CD4-positive, alpha-beta T cell treated with Interleukin-6 for 4 hours (primary cell): ENCODE results near the gene CDK3.
"Not testable (repeated sequence)": the region's sequence is repeated elsewhere in the genome, so short reads cannot be mapped to it uniquely, and the experiment has no call there.

Experiments
- DNase-seq: peaks from one replicate; pipeline ENCODE4 v3.0.0-alpha.2; 2020; ENCODE audit warnings: mixed read lengths

The CDK3 gene

GRCh38 chr17:76000755-76001521, at the start of gene CDK3:
CDK3 (plus strand) TSS chr17:76000855; CDS start chr17:76001426, 571 bp downstream.
- DNase-seq = no peak

GRCh38 chr17:75950855-75951554, 49.6 kb upstream of the CDK3 start:
- no peak for DNase-seq

GRCh38 chr17:75959051-75959838, 41.4 kb upstream of the CDK3 start:
- DNase-seq = no peak

- no peak for DNase-seq
These were observed 40.7 kb upstream of the CDK3 start for GRCh38 chr17:75959839-75960511.

GRCh38 chr17:75965468-75965867, 35.2 kb upstream of the CDK3 start:
- no peak for DNase-seq

GRCh38 chr17:75969044-75969443, 31.6 kb upstream of the CDK3 start:
- DNase-seq = not testable (repeated sequence)

GRCh38 chr17:75970011-75970523, 30.6 kb upstream of the CDK3 start:
- no peak for DNase-seq

- DNase-seq = no peak
These were observed 30.0 kb upstream of the CDK3 start for GRCh38 chr17:75970626-75971025.

GRCh38 chr17:75975187-75975586, 25.5 kb upstream of the CDK3 start:
- not testable (repeated sequence) for DNase-seq

GRCh38 chr17:75975757-75976174, 24.9 kb upstream of the CDK3 start:
- DNase-seq = no peak

- DNase-seq = no peak
These were observed 24.3 kb upstream of the CDK3 start for GRCh38 chr17:75976175-75976848.

GRCh38 chr17:75978938-75979704, 21.5 kb upstream of the CDK3 start, which contains the start of the genes ACOX1 and TEN1:
ACOX1 (minus strand) TSS chr17:75979166; CDS start chr17:75979073, 93 bp downstream.
TEN1 (plus strand) TSS chr17:75979240; CDS start chr17:75986193, 6,953 bp downstream.
- DNase-seq = peak; percentile 98

- no peak for DNase-seq
These were observed 20.9 kb upstream of the CDK3 start for GRCh38 chr17:75979705-75980187.

- no peak for DNase-seq
These were observed 20.3 kb upstream of the CDK3 start for GRCh38 chr17:75980188-75981018.

- DNase-seq = no peak
These were observed 19.5 kb upstream of the CDK3 start for GRCh38 chr17:75981019-75981615.

- no peak for DNase-seq
These were observed 17.0 kb upstream of the CDK3 start for GRCh38 chr17:75983501-75984181.

GRCh38 chr17:75985986-75986385, 14.7 kb upstream of the CDK3 start:
- DNase-seq = no peak

- DNase-seq = no peak
These were observed 13.6 kb upstream of the CDK3 start for GRCh38 chr17:75987041-75987440.

- DNase-seq = no peak
These were observed 9.3 kb upstream of the CDK3 start for GRCh38 chr17:75991396-75991795.
